Upper lobe of left lung (tissue), 4 donors: ENCODE data around the gene PEX12.

ENCODE experiments used
- POLR2A ChIP-seq, 4 donors: fragments of 450-650 bp; IDR thresholded peaks; one replicate each; pipeline ENCODE4 v1.5.1; 2016 to 2017; ENCODE audit warnings: antibody characterized with exemption in 4 of 4, mild to moderate bottlenecking in 2 of 4
- TF ChIP-seq, protein P1 (sequence below), 6 experiments: fragments of 450-650 bp in 4 of 6; fragments of 200-600 bp in 2 of 6; sonication (generic) in 2 of 6; IDR thresholded peaks; one replicate each; pipeline ENCODE4 v1.5.1; 2016 to 2019; ENCODE audit warnings: antibody characterized with exemption in 6 of 6

DNA sequence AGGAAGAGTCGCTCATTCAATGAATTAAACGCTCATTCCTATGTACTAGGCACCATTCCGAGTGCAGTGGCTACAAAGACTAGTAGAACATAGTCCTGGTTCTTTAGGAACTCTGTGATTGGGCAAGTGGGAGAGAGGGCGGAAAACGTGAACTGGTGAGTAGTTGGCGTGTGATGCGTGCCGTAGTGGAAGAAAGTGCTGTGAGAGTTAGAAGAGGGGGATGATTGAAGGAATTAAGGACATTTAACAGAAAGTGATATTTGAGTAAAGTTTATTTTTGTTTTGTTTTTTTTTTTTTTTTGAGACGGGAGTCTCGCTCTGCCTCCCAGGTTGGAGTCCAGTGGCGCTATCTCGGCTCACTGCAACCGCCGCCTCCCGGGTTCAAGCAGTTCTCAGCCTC is 9.8 kb downstream of the PEX12 start:
- no peak for TF ChIP-seq POLR2A (IDR thresholded peaks at IDR 0.05)
- TF ChIP-seq, protein P1, sequence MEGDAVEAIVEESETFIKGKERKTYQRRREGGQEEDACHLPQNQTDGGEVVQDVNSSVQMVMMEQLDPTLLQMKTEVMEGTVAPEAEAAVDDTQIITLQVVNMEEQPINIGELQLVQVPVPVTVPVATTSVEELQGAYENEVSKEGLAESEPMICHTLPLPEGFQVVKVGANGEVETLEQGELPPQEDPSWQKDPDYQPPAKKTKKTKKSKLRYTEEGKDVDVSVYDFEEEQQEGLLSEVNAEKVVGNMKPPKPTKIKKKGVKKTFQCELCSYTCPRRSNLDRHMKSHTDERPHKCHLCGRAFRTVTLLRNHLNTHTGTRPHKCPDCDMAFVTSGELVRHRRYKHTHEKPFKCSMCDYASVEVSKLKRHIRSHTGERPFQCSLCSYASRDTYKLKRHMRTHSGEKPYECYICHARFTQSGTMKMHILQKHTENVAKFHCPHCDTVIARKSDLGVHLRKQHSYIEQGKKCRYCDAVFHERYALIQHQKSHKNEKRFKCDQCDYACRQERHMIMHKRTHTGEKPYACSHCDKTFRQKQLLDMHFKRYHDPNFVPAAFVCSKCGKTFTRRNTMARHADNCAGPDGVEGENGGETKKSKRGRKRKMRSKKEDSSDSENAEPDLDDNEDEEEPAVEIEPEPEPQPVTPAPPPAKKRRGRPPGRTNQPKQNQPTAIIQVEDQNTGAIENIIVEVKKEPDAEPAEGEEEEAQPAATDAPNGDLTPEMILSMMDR (IDR thresholded peaks at IDR 0.05) = no peak
